GM21717 (cell line): ENCODE measurements around the gene WNT4.

Experiments used
- ATAC-seq: cut with Tn5 transposase; IDR thresholded peaks from one replicate; pipeline ENCODE4 v1.9.1; 2021; ENCODE audit warnings: mild to moderate bottlenecking, moderate library complexity; ENCODE audit not compliant: unreplicated experiment

Gene WNT4

DNA sequence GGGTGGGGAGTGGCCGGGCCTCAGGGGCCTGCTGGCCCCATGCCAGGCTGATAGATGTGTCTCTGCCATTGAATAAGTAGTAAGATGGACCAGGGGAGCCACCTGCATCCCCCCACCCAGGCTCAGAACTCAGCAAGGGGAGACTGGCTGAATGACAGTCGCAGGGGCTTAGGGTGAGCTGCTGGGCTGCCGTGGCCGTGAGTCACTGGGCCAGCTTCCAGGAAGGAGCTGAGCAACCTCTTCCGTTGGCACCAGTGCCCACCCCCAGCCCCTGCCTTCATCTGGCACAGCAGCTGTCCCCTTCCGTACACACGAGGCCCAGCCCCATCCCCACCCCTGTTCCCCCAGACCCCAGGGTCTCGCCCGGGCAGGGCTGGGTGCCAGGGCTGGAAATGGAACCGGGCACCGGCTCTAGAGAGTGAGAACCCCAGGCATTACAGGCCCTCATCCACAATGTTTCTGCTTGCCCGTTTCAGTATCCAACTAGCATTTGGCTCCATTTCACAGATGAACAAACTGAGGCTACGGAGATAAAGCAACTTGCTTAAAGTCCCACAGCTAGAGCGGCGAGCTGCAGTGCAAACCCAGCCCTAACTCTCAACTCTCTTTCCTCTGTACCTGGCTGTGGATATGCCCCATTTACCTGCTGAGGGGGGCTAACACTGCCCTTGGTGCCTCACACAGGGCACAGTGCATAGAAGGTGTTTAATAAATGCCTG lies 10.2 kb downstream of the WNT4 start:
- no peak for ATAC-seq

DNA sequence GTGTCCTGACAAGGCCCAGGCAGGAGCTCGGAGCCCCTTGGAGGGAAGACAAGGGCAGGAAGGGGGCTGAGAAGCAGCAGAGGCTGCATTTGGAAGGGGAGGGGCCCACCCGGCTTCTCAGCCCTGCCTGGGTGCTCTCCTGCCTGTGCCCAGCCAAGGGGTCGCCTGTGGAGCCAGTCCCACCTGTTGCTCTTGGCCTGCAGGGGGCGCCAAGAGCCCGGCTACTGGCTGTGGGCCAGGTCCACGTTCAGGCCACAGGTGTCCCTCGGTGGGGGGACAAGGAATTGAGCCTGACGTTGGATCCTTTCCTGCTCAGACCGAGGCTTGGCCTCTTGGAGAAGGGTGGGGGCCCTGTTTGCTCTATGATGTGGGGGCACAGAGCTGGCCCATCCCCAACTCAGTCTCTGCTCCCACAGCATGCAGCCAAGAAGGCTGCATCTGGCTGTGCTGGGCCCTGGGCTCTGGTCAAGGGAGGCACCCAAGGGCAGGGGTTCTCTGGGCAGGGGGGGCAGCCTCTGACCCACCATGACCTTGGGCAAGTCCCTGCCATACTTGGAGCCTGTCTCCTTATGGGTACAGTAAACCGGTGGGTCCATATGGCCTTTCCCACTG lies 10.9 kb downstream of the WNT4 start:
- ATAC-seq: no peak

DNA sequence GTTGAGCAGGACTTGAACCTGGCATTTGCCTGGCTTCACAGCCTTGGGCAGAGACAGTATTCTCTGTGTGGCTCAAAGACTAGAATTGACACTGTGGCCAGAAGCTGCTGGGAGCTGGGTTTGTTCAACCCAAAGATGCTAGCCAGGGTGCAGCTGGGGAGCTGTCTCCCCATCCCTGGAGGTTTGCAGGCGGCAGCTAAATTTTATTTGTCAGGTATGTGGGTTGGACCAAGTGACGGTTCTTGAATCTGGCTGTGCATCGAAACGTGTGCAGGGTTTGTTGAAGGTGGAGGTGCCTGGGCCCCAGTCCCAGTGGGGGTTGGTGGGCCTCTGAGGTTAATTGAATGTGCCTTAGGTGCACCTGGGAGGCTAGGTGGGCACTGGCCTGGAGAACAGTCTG lies 11.8 kb downstream of the WNT4 start:
- ATAC-seq: no peak

GRCh38 chr1:22129501-22130117 lies 13.3 kb downstream of the WNT4 start:
- no peak for ATAC-seq

- ATAC-seq: no peak
Measured at GRCh38 chr1:22128392-22128791, 14.5 kb downstream of the WNT4 start.

DNA sequence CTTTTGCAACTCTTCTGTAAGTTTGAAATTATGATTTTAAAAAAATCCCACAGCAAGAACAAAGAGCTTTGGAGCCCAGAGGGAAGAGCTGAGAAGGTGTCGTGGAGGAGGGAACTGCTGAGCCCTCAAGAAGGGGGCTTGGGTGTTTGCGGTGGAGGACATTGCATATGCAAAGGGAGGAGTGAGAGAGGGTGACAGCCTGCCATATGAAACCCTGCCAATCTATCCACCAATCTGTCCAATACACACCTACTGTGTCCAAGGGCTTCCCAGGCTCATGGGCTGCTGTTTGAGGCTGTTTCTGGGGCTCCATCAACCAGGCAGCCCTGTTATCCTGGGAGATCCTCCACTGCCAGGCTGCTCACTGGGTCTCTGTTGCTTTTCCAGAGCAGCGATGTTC lies 15.2 kb downstream of the WNT4 start:
- ATAC-seq: no peak

GRCh38 chr1:22127248-22127647 lies 15.6 kb downstream of the WNT4 start:
- no peak for ATAC-seq

DNA sequence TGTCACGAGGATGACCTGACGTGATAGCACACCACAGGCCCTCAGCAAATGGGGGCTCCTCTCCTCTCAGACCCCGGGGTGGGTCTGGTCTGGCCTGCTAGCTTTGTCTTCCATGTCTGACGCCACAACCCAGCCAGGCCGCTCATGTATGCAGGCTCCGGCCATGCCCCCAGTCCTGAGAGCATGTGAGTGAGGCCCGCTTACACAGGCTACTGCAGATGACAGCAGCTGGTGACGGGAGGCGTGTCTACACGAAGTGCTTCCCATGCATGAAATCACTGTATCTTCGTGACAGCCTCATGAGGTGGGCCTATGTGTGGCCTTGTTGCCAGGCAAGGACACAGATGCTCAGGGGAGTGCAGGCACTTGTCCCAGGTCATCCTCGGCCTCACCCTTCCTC lies 16.4 kb downstream of the WNT4 start:
- no peak for ATAC-seq

DNA sequence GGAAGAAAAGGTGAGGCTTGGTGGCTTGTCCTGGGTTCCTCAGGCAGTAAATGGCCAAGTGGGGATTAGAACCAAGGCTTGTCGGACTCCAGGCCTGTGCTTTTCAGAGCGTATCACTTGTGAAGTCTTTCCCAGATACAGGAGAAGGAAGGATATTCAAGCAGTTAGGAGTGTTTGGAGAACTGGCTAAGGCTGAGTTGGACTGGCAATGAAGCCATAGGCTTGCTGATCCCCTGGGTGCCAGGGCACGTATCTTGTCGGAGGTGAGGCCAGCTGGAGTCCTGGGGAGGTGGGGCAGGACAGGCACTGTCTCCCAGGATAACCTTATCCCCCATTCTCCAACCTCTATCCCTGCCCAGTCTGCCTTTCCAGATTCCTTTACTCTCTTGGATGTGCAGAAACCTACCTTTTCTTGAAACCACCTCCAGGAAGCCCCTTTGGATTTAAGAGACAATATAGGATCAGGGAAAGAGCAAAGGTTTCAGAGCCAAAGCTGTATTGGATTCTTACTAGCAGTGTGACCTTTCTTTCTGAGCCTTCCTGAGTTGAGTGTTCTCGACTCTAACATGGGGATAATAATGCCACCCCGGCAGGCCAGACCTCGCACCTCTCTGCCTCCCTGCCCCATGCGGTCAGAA lies 18.2 kb downstream of the WNT4 start:
- no peak for ATAC-seq

DNA sequence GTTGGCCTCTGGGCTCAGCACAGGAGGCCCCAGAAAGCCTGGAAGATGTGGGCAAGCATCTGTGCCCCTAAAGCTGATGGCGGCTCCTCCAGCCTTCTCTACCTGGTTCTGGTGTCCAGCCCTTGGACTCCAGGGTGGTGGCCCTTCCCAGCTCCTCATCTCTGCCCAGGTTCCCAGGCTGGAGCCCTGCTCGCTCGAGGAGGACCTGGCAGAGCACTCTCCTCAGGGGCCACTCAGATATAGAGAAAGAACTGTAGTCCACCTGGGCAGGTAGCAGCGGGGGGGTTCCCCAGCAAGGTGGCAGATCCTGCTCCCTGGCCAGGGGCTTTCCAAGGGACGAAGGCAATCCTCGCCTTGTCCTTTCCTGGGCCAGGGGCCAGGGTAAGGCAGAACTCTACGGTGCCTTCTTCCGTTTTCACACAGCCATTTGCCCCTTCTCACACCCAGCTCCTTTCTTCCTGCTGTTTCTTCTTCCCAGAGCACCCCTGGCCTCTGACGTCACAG lies 18.9 kb downstream of the WNT4 start:
- ATAC-seq: no peak

- no peak for ATAC-seq
Measured at GRCh38 chr1:22123071-22123390, 19.9 kb downstream of the WNT4 start.

GRCh38 chr1:22122273-22123070 lies 20.4 kb downstream of the WNT4 start:
- no peak for ATAC-seq

DNA sequence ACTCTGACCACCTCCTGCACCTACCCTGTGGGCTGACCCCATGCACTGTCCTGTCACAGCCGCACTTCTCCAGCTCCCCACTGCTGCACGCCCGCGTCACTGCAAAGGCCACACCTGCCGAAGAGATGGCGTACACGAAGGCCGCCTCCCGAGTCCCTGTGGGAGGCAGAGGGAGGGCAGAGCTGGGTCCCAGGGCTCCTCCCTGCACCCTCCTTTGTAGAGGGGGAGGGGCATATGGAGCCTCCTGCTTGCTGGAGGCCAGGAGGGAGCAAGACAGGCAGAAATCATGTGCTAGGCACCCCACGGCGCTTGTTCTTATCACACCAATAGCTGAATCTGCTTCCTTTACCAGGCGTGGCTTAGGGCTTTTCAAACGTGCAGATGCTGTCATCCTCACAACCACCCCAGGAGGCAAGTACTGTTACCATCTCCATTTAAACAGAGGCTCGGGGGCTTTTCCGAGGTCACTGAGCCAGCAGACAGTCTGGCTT lies 21.4 kb downstream of the WNT4 start:
- ATAC-seq: no peak

DNA sequence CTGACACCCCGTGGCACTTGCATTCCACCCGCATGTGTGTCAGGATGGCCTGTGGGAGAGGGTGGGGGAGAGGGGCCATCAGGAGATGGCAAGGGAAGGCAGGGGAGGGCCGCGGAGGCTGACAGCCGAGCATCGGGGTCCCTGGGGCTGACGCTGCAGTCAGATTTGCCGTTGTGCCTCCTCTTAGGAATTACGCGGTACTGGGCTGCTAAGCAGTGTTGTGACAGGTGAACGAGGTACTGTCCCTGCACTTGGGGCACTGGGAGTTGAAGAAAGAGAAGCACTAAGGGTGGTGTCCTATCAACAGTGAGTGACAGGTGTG lies 22.5 kb downstream of the WNT4 start:
- ATAC-seq: no peak

DNA sequence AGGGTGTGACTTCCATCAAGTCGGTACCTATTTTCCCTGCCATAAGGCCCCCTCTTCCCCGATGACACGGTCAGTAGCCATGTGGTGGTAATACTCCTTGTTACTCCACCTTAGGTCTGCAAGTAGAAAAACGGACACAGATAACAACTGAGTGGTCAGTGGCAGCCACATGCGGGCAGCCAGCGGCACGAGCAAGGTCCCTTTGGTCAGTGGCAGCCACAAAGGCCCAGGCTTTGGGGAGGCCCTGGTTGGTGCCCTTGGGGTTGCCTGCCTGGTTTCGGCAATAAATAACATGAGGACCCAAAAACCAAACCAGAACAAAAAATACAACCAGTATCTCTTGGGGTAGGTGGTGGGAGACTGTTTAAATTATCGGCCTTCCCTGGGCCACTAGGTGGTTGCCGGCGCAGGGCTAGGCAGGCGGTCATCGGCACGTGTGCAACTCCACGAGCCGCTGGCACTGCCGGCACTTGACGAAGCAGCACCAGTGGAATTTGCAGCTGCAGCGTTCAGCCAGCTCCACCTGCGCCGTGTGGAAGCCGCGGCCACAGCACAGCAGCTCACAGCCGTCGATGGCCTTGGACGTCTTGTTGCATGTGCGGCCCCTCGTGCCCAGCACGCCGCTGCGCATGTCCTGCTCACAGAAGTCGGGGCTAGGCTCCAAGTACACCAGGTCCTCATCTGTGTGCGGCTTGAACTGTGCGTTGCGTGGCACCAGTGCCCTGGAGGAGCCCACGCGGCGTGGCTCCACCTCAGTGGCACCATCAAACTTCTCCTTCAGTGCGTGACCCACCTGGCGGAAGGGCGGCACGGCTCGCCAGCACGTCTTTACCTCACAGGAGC lies 23.1 kb downstream of the WNT4 start:
- ATAC-seq: no peak

DNA sequence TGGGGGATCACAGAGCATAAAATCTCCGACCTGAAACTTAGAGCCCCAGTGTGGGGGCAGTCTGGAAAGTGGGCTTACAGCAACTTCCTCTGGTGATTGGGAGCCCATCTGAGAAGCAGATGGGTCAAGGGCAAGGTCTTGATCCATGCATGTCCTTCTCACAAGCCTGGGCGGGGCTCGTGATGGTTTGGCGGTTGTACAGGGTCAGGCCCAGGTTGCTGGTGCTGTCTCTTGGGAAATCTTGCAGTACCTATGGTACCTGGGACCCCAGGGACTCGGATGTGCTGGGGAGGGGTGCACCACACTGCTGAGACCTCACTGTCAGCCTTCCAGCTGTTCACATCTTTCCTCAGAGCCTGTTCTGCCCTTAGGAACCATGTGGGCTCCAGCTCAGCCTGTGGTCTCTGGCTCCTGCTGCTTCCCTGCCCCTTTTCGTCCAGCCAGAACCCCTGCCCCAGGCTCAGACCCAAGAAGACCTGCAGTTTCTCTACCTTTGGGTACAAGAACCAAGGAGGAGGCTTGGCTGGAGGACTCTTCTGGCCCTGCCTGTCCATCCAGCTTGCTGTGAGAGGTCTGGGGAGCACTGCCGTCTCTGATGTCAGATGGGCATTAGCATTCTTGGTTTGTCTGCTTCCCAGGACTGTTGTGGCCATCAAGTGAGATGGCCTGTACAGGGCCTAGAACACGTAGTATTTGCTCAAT lies 24.5 kb downstream of the WNT4 start:
- ATAC-seq: no peak

GRCh38 chr1:22117851-22118250 lies 25.0 kb downstream of the WNT4 start:
- no peak for ATAC-seq

DNA sequence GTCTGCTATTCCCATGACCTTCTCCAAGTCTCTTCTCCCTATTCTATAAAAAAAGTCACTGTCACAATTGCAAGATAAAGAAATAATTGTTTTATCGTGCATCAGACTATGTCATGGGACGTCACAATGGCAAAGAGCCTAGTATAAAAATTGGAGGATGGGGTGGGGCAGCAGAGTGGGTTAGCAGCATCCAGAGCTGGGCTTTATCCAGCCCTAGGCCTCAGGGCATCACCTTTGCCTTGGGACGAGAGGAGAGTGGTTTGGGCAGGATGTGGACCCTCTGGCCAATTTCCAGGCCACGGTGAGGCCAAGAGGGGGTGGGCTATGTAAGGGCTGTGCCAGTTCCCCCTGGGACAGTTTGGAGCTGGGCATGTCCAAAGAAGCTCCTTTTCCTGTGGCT lies 25.7 kb downstream of the WNT4 start:
- ATAC-seq: no peak

- ATAC-seq: no peak
Measured at GRCh38 chr1:22115286-22115685, 27.6 kb downstream of the WNT4 start.
